Measurements from ENCODE around the gene NUP188. TPM values are rescaled to one million over a fixed set of nuclear protein-coding genes. Genes with fewer than 3 reads are reported as not detected.

NUP188 gene
- total RNA-seq, 1 donor from 2014 or later = 103 TPM

DNA sequence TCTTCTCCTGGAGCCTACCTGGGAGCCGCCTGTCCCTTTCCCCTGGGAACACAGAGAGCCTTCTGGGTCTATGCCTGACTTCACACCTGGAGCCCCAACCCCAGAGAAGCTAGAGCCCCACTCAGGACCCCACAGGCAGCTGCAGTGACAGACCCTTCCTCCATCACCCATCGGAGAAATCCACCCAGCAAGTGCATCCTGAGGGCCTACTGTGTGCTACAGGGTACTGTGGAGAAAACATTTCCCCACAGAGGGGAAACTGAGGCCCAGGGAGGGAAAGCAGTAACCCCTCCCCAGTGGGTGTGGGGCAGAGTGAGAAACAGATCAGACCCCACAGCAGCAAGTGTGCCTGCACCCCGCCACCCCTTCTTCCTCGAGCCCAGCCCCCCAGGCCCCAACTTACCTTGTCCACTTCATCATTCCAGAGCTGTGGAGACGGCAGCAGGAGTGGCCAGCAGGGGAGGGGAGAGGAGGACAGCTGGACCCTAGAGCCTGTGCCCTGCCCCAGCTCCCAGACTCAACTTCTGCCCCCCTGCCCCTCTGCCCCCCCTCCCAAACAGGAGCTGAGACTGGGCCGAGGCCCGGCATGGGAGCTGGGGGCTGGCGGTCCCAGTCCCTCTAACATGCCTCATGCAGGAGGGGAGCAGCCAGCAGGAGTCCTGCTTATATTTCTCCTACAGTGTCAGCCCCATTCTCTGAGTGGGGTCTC lies 62.9 kb downstream of the NUP188 start:
- ATAC-seq (ENCODE audit: low read depth) = no peak
- TF ChIP-seq, protein P1, sequence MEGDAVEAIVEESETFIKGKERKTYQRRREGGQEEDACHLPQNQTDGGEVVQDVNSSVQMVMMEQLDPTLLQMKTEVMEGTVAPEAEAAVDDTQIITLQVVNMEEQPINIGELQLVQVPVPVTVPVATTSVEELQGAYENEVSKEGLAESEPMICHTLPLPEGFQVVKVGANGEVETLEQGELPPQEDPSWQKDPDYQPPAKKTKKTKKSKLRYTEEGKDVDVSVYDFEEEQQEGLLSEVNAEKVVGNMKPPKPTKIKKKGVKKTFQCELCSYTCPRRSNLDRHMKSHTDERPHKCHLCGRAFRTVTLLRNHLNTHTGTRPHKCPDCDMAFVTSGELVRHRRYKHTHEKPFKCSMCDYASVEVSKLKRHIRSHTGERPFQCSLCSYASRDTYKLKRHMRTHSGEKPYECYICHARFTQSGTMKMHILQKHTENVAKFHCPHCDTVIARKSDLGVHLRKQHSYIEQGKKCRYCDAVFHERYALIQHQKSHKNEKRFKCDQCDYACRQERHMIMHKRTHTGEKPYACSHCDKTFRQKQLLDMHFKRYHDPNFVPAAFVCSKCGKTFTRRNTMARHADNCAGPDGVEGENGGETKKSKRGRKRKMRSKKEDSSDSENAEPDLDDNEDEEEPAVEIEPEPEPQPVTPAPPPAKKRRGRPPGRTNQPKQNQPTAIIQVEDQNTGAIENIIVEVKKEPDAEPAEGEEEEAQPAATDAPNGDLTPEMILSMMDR (IDR thresholded peaks at IDR 0.05) = no peak
- Mint-ChIP-seq H3K9me3 (no peaks in the 10 kb centered on the region), H3K36me3 (ENCODE audit: low read depth) (peaks cover 55% of the 10 kb centered on the region), H3K27ac (no peak overlapping the region), H3K4me3 (no peak overlapping the region), H3K4me1 (peaks cover 6% of the 10 kb centered on the region), H3K27me3 (no peaks in the 10 kb centered on the region)
- intact Hi-C loops (cut with micrococcal nuclease) = no loop called here
- ChIA-PET POLR2A (no interaction called here), CTCF (no interaction called here)
- DNase-seq = no peak

DNA sequence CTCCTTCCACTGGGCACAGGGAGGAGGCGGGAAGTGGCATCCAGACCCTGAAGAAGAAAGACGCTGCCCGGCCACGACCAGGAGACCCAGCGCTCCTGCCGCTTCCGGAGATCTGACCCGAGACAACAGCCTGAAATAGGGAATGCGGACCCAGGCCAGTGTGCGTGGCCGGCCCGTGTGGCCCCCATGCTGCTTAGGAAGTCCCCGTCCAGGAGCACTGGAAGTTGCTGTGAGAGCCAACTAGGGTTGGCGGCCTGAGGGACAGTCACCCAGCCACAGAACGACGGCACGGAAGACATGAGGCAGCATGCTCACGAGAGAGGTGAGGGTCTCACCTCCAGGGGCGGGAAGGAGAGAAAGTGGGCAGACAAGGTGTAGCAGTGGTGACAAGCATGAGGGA lies 63.7 kb downstream of the NUP188 start:
- Mint-ChIP-seq H3K27ac (no peak overlapping the region), H3K27me3 (no peaks in the 10 kb centered on the region), H3K9me3 (no peaks in the 10 kb centered on the region), H3K4me1 (peaks cover 6% of the 10 kb centered on the region), H3K4me3 (no peak overlapping the region), H3K36me3 (ENCODE audit: low read depth) (peaks cover 50% of the 10 kb centered on the region)
- ChIA-PET CTCF (no interaction called here), POLR2A (no interaction called here)
- ATAC-seq (ENCODE audit: low read depth) = no peak
- intact Hi-C loops (cut with micrococcal nuclease) = no loop called here
- DNase-seq = no peak
- TF ChIP-seq, protein P1 (IDR thresholded peaks at IDR 0.05) = no peak

DNA sequence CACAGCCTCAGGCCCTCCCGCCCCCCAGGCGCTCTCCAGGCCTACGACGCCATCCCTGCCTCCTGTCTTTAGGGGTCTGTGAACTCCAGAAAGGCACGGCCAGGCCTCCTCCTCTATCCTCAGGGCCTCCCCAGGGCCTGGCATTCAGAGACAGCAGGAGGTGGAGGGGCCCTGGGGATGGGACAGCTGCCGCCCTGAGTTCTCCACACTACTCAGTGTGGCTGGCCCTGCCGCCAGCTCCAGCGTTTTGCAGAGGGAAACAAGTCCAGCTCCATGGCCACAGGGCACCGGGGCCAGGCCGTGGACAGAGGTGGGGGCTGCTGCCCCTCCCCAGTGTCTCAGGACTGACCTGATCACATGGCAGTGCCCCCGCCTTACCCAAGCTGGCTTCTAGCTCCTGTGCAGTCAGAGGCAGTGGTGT lies 64.3 kb downstream of the NUP188 start:
- H3K36me3 Mint-ChIP-seq (ENCODE audit: low read depth) = peaks cover 47% of the 10 kb centered on the region
- POLR2A ChIA-PET = no interaction called here
- no peaks in the 10 kb centered on the region for H3K9me3 Mint-ChIP-seq
- H3K27ac Mint-ChIP-seq = no peak overlapping the region
- TF ChIP-seq, protein P1 (IDR thresholded peaks at IDR 0.05) = no peak
- no peaks in the 10 kb centered on the region for H3K27me3 Mint-ChIP-seq
- CTCF ChIA-PET = no interaction called here
- ATAC-seq (ENCODE audit: low read depth) = no peak
- DNase-seq = no peak
- intact Hi-C loops (cut with micrococcal nuclease) = no loop called here
- H3K4me1 Mint-ChIP-seq = peaks cover 3% of the 10 kb centered on the region
- H3K4me3 Mint-ChIP-seq = no peak overlapping the region

DNA sequence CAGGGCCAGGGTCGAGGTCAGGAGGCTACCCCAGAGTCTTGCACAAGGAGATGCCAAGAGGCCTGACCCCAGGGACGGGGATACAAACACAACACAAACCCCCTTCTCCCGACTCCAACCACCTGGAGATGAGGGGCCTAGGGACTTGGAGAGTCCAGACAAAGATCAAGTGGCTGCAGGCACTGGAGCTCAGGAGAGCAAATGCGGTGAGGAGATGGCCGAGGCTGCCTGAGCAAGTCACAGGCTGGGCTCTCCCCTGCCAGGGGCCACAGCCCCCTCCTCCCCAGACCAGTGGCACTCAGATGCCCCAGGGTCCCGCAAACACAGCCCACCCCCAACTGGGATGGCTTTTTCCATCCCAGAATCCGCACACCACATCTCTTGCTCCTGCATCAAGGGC lies 64.8 kb downstream of the NUP188 start:
- DNase-seq (no peak), ATAC-seq (ENCODE audit: low read depth) (no peak)
- ChIA-PET CTCF (no interaction called here), POLR2A (no interaction called here)
- H3K27me3 Mint-ChIP-seq = no peaks in the 10 kb centered on the region
- peaks cover 48% of the 10 kb centered on the region for H3K36me3 Mint-ChIP-seq (ENCODE audit: low read depth)
- H3K9me3 Mint-ChIP-seq = no peaks in the 10 kb centered on the region
- intact Hi-C loops (cut with micrococcal nuclease) = no loop called here
- no peak overlapping the region for H3K27ac Mint-ChIP-seq
- TF ChIP-seq, protein P1 (IDR thresholded peaks at IDR 0.05) = no peak
- no peak overlapping the region for H3K4me3 Mint-ChIP-seq
- peaks cover 2% of the 10 kb centered on the region for H3K4me1 Mint-ChIP-seq

DNA sequence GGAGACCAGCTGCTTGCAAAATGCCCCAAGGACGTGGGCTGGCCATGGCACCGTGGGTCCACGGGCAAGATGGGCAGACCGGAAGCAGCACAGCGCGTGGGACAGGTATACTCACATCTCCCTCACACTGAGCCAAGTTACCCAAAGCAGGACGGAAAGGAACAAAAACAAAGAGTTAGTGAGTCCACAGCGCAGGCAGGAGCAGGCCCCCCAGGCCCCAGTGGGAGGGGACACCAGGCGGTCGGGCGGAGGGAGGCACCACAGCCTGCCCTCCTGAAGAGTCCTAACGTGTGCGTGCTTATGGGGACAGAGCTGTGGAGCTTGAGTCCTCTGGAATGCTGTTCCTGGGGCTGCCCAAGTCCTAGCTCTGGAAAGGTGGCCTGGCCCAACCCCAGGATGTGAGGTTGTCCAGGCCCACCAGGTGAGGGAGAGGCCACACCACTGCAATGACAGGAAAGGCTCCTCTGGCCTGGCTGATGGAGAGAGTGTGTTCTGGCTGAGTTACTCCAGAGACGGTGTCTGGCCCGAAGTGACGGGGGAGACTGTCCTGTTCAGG lies 65.5 kb downstream of the NUP188 start:
- ATAC-seq (ENCODE audit: low read depth) (no peak), DNase-seq (no peak)
- CTCF ChIA-PET = no interaction called here
- no peak overlapping the region for H3K4me3 Mint-ChIP-seq
- no peaks in the 10 kb centered on the region for H3K9me3 Mint-ChIP-seq
- intact Hi-C loops (cut with micrococcal nuclease) = no loop called here
- H3K4me1 Mint-ChIP-seq = no peaks in the 10 kb centered on the region
- TF ChIP-seq, protein P1 (IDR thresholded peaks at IDR 0.05) = no peak
- POLR2A ChIA-PET = no interaction called here
- peaks cover 44% of the 10 kb centered on the region for H3K36me3 Mint-ChIP-seq (ENCODE audit: low read depth)
- no peak overlapping the region for H3K27ac Mint-ChIP-seq
- no peaks in the 10 kb centered on the region for H3K27me3 Mint-ChIP-seq

All from activated B cell treated with CpG ODN at 0.5 μM for 24 hours (primary cell).